ENCODE data around the gene COG1. TPM values are rescaled to one million over a fixed set of nuclear protein-coding genes. Genes with fewer than 3 reads are reported as not detected.
A peak's percentile ranks its signal among the peaks of the same experiment; 100 is the strongest.

Gene COG1
- total RNA-seq, 4 donors from 2014 or later, result 8.0 to 14.7 (median 9.2) TPM

- peaks cover 6 to 24% (median 11%) of the 10 kb centered on the region in 3 donors for H3K4me1 ChIP-seq
- TF ChIP-seq POLR2A (IDR thresholded peaks at IDR 0.05), result no peak
- peak in 3 of 6 experiments; percentile 34 to 59 (median 40) for TF ChIP-seq CTCF (IDR thresholded peaks at IDR 0.05)
- no peak overlapping the region for H3K4me3 ChIP-seq
- no peaks in the 10 kb centered on the region for H3K36me3 ChIP-seq
- no peak overlapping the region for H3K27ac ChIP-seq
- WGBS, 2 donors, result 72 to 82% methylated on average over 5 to 6 of the region's 6 CpGs
- DNase-seq, result no peak
- H3K9me3 ChIP-seq, result no peaks in the 10 kb centered on the region
- no peaks in the 10 kb centered on the region for H3K27me3 ChIP-seq
- intact Hi-C loops (cut with DNase I), result loop anchor here (10.0 kb wide), 1 partner anchor 65 kb away; no protein-coding TSS in a partner anchor
These were observed 3.3 kb upstream of the COG1 start for GRCh38 chr17:73189417-73190099.

- Histone ChIP-seq H3K36me3 (peaks cover 0 to 4% (median 0%) of the 10 kb centered on the region in 3 donors), H3K9me3 (no peaks in the 10 kb centered on the region), H3K27me3 (no peaks in the 10 kb centered on the region), H3K27ac (peak overlapping the region in 3 of 4 donors; percentile 87 to 94 (median 92)), H3K4me1 (peaks cover 6 to 39% (median 11%) of the 10 kb centered on the region in 3 donors), H3K4me3 (peak overlapping the region; percentile 85 to 95 (median 92))
- DNase-seq, result no peak
- 3 to 5% methylated on average over 24 of the region's 26 CpGs for WGBS, 2 donors
- TF ChIP-seq POLR2A (IDR thresholded peaks at IDR 0.05), result no peak
- peak; percentile 66 to 89 (median 84) for TF ChIP-seq CTCF (IDR thresholded peaks at IDR 0.05)
- intact Hi-C loops (cut with DNase I), result loop anchor here (10.0 kb wide), 1 partner anchor 63 kb away; no protein-coding TSS in a partner anchor
These were observed 1.2 kb upstream of the COG1 start for GRCh38 chr17:73191443-73192205.

GRCh38 chr17:73192206-73192893 is 505 bp upstream of the COG1 start:
- H3K27me3 ChIP-seq, result no peaks in the 10 kb centered on the region
- TF ChIP-seq CTCF (IDR thresholded peaks at IDR 0.05) (peak in 1 of 6 experiments; percentile 12), POLR2A (IDR thresholded peaks at IDR 0.05) (peak in 2 of 4 donors; percentile 5 to 29)
- H3K4me3 ChIP-seq, result peak overlapping the region; percentile 85 to 95 (median 92)
- peaks cover 2 to 11% (median 5%) of the 10 kb centered on the region in 3 donors for H3K36me3 ChIP-seq
- intact Hi-C loops (cut with DNase I), result loop anchor here (10.0 kb wide), 1 partner anchor 62 kb away; no protein-coding TSS in a partner anchor
- H3K4me1 ChIP-seq, result peaks cover 6 to 39% (median 11%) of the 10 kb centered on the region in 3 donors
- H3K9me3 ChIP-seq, result no peaks in the 10 kb centered on the region
- peak overlapping the region; percentile 87 to 94 (median 93) for H3K27ac ChIP-seq
- WGBS, 2 donors, result 0% methylated on average over 10 to 28 of the region's 74 CpGs
- no peak for DNase-seq

GRCh38 chr17:73194514-73195222 is 1.8 kb downstream of the COG1 start:
- Histone ChIP-seq H3K36me3 (peaks cover 16 to 34% (median 22%) of the 10 kb centered on the region in 3 donors), H3K4me1 (peaks cover 6 to 39% (median 11%) of the 10 kb centered on the region in 3 donors), H3K27ac (no peak overlapping the region), H3K9me3 (no peaks in the 10 kb centered on the region), H3K27me3 (no peaks in the 10 kb centered on the region), H3K4me3 (no peak overlapping the region)
- intact Hi-C loops (cut with DNase I), result loop anchor here (10.0 kb wide), 1 partner anchor 60 kb away; no protein-coding TSS in a partner anchor
- no peak for DNase-seq
- no peak for TF ChIP-seq POLR2A (IDR thresholded peaks at IDR 0.05)
- no peak for TF ChIP-seq CTCF (IDR thresholded peaks at IDR 0.05)
- WGBS, 2 donors, result 86 to 88% methylated on average over 22 of the region's 22 CpGs

Data from esophagus squamous epithelium (tissue), 5 donors.